Activated CD8-positive, alpha-beta memory T cell treated with anti-CD3 and anti-CD28 coated beads for 36 hours (primary cell): ENCODE data around the gene TEFM. TPM values are rescaled to one million over a fixed set of nuclear protein-coding genes. Genes with fewer than 3 reads are reported as not detected.

Experiments
- total RNA-seq, 2 experiments: library from RNA; stranded (reverse); gene quantifications; one replicate each; pipeline ENCODE4 v1.2.3, GENCODE V29; 2021

TEFM gene
- total RNA-seq, 2 experiments from 2014 or later: 15.5 to 19.2 TPM

Other genes starting within 250 kb of the TEFM start
- gene CRLF3, start 81.5 kb downstream of the TEFM start, total RNA-seq: 10 to 100 TPM; 38.4 to 40.1 TPM
- 10 to 100 TPM; 32.1 to 32.2 TPM for gene ATAD5, start 74.3 kb downstream of the TEFM start, total RNA-seq
- gene ADAP2, start 15.7 kb upstream of the TEFM start, total RNA-seq: under 1 TPM; 0.63 to 0.65 TPM
- gene RNF135, start 64.8 kb upstream of the TEFM start, total RNA-seq: 1 to 10 TPM; 7.8 to 8.7 TPM
- gene NF1, start 188.7 kb upstream of the TEFM start, total RNA-seq: 10 to 100 TPM; 20.4 to 24.0 TPM